Frontal cortex (tissue), 4 donors: ENCODE data around the gene KRTAP19-4. TPM values are rescaled to one million over a fixed set of nuclear protein-coding genes. Genes with fewer than 3 reads are reported as not detected.
"Not testable (repeated sequence)": the region's sequence is repeated elsewhere in the genome, so short reads cannot be mapped to it uniquely, and the experiment has no call there.

Experiments
- DNase-seq, 2 donors: peaks; one replicate each; pipeline ENCODE4 v3.0.0; 2012; ENCODE audit warnings: low spot score in 2 of 2
- FAIRE-seq: peaks from 2 replicates; lab custom pipeline; 2012; peaks lifted over from hg19 to GRCh38; lab: Jason Lieb, UNC
- total RNA-seq: library from RNA; depleted of rRNA; stranded (reverse); fragments of >200 nt; gene quantifications from one replicate; pipeline ENCODE4 v1.2.3, GENCODE V29; 2014
- donor health status: control.
- donor health status: control.
- donor health status: control.

KRTAP19-4 gene, protein sequence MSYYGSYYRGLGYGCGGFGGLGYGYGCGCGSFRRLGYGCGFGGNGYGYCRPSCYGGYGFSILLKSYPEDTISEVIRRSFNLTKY
- not detected for total RNA-seq

DNA sequence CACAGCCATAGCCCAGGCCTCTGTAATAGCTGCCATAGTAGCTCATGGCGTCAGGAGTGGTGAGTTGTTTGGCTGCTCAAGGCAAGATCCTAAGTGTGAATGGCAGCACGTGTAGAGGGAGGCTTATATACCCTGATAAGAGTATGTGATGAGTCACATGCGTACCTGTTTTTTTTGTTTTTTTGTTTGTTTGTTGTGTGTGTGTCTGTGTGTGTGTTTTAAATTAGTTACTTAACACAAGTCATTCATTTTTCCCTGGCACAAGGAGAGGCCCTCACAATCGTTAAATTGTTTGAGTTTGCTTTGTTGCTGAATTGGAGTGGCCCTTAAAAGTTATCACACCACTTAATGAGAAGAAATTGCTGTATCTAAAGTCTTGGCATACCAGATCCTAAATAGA, at the start of gene KRTAP19-4:
KRTAP19-4 (minus strand) TSS at position 101 of the 400 bp plus-strand sequence; CDS start at position 46, 55 bp downstream.
- FAIRE-seq (no peak), DNase-seq (no peak)

- no peak for FAIRE-seq
- DNase-seq, result no peak
Measured at GRCh38 chr21:30541764-30542163, 44.8 kb upstream of the KRTAP19-4 start, which contains the start of gene KRTAP19-6. TSS of gene KRTAP19-6 (minus strand) at chr21:30541864. CDS start at chr21:30541833, 31 bp downstream.

DNA sequence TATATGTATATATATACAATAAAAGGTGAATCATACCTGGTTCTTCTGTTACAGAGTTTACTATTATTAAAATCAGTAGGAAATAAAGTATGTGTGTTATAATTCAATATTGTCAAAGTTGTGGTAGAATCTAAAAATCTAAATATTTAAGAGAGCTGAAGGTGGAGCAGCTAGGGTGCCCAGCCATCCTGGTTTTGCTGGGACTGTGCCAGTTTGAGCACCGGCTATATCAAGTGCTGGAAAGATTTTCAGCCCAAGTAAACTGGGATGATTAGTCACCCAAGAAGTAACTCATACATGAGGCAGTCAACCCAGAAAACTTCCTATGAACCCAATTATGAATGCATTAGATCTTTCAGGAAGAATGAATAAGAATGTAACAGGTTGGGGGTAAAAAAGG, 21.9 kb upstream of the KRTAP19-4 start:
- FAIRE-seq, result no peak
- no peak for DNase-seq

- DNase-seq (no peak), FAIRE-seq (no peak)
Measured at GRCh38 chr21:30515681-30516080, 18.7 kb upstream of the KRTAP19-4 start.

- not testable (repeated sequence) for FAIRE-seq
Measured at GRCh38 chr21:30505621-30506205, 8.7 kb upstream of the KRTAP19-4 start.

GRCh38 chr21:30502041-30502440, 5.1 kb upstream of the KRTAP19-4 start, which contains the start of gene KRTAP19-5:
TSS of gene KRTAP19-5 (minus strand) at chr21:30502141. CDS start at chr21:30502090, 51 bp downstream.
- no peak for FAIRE-seq
- DNase-seq, result no peak

More at GRCh38 chr21:30505621-30506205, 8.7 kb upstream of the KRTAP19-4 start:
- DNase-seq, result not testable (repeated sequence)

DNA sequence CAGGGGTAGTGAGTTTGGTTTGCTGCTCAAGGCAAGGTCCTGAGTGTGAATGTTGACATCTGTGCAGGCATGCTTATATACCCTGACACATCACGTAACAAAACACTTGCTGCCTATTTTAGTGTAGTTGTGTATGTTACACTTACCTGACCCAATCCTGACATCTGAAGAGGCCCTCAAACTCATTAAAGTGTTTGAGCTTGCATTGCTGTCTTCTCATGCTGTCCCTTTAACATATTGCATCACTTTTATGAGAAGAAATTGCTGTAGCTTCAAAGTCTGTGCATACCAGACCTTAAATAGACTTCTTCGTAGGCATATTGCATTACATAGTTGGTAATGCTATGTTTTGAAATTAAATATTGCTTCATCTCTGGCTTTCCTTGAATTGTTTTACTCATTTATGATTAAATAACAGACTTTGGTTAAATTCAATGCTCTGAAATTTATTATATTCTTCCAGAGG, 5.0 kb downstream of the KRTAP19-4 start, which contains the start of gene KRTAP19-3:
KRTAP19-3 (minus strand) TSS at position 51 of the 466 bp plus-strand sequence. CDS start 56 bp downstream, outside the sequence.
- FAIRE-seq (no peak), DNase-seq (no peak)

- DNase-seq, result no peak
Measured at GRCh38 chr21:30487336-30487735, 9.6 kb downstream of the KRTAP19-4 start, which contains the start of gene KRTAP19-2. TSS of gene KRTAP19-2 (minus strand) at chr21:30487436. CDS start at chr21:30487348, 88 bp downstream.

GRCh38 chr21:30486180-30486579, 10.8 kb downstream of the KRTAP19-4 start:
- DNase-seq, result no peak
- no peak for FAIRE-seq

More at GRCh38 chr21:30487336-30487735, 9.6 kb downstream of the KRTAP19-4 start, which contains the start of gene KRTAP19-2:
- FAIRE-seq, result no peak

DNA sequence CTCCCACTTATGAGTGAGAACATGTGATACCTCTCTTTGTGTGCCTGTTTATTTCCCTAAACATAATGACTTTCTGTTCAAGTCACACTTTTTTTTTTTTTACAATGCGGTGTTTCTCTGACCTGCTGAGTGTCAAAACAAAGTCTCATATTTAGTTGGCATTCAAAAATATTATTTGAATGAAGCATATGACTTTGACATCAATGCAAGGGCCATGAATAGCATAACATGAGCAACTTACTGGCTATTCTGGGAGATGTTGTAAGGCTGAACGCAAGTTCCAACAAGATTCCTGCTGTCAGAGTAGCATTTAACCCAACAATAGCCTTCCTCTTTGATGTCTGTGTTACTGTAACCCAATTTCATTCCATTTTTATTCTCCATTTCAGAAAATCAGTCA, 14.8 kb downstream of the KRTAP19-4 start:
- DNase-seq (no peak), FAIRE-seq (no peak)

GRCh38 chr21:30480145-30480544, 16.8 kb downstream of the KRTAP19-4 start, which contains the start of gene KRTAP19-1:
TSS of gene KRTAP19-1 (minus strand) at chr21:30480367. CDS start at chr21:30480317, 50 bp downstream.
- no peak for FAIRE-seq
- no peak for DNase-seq

- no peak for FAIRE-seq
- DNase-seq, result no peak
Measured at GRCh38 chr21:30479259-30479658, 17.7 kb downstream of the KRTAP19-4 start.

GRCh38 chr21:30478004-30478403, 19.0 kb downstream of the KRTAP19-4 start:
- DNase-seq, result no peak
- no peak for FAIRE-seq

DNA sequence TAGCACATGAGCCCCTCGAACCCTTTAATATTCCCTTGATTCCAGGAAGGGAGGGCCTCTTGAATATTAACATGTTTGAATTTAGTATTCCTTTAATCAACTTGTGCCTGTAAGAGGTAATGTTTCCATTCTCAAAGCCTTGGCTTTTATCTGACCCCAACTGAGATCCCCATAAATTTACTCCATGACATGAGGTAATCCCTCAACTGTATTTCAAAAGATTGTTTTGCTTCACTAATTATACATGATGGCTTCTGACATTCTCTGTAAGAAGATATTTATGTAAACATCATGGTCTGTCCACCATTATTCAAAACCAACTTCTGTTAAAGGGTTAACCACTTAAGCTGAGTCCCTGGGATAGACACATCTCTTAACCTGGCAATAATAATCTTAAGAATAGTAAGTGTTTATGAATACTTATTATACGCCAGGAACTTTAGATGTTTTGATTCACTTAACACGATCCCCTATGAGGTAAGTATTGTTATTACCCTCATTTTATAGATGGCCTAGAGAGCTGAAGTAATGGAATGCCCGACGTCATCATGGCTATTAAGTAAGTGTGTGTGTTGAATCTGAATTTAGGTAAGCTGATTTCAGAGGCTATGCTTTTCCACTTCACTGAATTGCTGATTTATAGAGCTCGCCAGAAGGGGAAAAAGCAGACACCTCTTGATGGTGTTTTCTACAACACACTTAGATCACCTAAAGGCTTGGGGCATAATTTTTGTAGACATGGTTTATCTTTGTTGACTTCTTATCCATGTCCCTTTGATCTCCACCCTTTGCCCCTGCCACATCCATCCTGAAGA, 27.9 kb downstream of the KRTAP19-4 start:
- FAIRE-seq, result no peak
- DNase-seq, result no peak

DNA sequence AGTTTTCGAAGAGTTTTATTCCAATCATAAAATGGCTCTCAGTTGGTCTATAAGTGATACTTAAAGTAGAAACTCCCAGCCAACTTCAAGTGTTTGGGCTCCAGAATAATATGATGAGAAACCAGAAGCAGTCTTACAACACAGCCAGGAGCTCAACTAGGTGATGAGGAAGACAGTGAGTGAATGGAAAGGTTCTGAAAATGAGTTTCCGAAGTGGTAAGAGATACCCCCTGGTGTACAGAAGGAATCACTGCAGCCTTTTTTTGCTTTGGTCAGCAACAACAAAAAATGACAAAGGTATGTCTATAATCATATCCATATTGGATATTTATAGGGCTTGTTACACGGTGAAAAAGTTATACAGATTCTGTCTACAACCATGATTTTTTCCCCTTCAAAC, 33.3 kb downstream of the KRTAP19-4 start:
- DNase-seq, result no peak
- no peak for FAIRE-seq

GRCh38 chr21:30448514-30448913, 48.5 kb downstream of the KRTAP19-4 start:
- no peak for FAIRE-seq
- no peak for DNase-seq

- FAIRE-seq (no peak), DNase-seq (no peak)
Measured at GRCh38 chr21:30447056-30447455, 49.9 kb downstream of the KRTAP19-4 start.
